HepG2 (cell line): Measurements from ENCODE around the gene ID3. TPM values are rescaled to one million over a fixed set of nuclear protein-coding genes. Genes with fewer than 3 reads are reported as not detected.
A peak's percentile ranks its signal among the peaks of the same experiment; 100 is the strongest.

Source experiments
- AGO1 ChIP-seq: fragments of 200-400 bp; formaldehyde crosslinking; IDR thresholded peaks from 2 replicates; pipeline ENCODE4 v1.6.1; 2017; ENCODE audit warnings: mild to moderate bottlenecking, low read depth, low read length, moderate library complexity; ENCODE audit not compliant: poor library complexity, severe bottlenecking
- ARID2 ChIP-seq: sonication (generic); formaldehyde crosslinking; IDR thresholded peaks from 2 replicates; pipeline ENCODE4 v1.8.1; 2022; ENCODE audit warnings: mild to moderate bottlenecking, missing genetic modification reagents, borderline replicate concordance
- ARNT ChIP-seq: fragments of 450-650 bp; IDR thresholded peaks from 2 replicates; pipeline ENCODE4 v1.6.1; 2017
- FLYWCH1 ChIP-seq: sonication (generic); formaldehyde crosslinking; IDR thresholded peaks from 2 replicates; pipeline ENCODE4 v1.8.1; 2023; ENCODE audit warnings: mild to moderate bottlenecking, missing genetic modification reagents
- HNF4A ChIP-seq: sonication (generic); formaldehyde crosslinking; IDR thresholded peaks from 2 replicates; pipeline ENCODE4 v1.4.0; 2020; ENCODE audit warnings: missing genetic modification reagents
- HNRNPL ChIP-seq: fragments of 200-400 bp; formaldehyde crosslinking; IDR thresholded peaks from 2 replicates; pipeline ENCODE4 v1.6.1; 2017; ENCODE audit warnings: mild to moderate bottlenecking, low read depth, low read length
- KDM4B ChIP-seq: sonication (generic); formaldehyde crosslinking; IDR thresholded peaks from 2 replicates; pipeline ENCODE4 v1.4.0; 2020; ENCODE audit warnings: missing genetic modification reagents
- PCBP1 ChIP-seq: fragments of 200-400 bp; formaldehyde crosslinking; IDR thresholded peaks from 2 replicates; pipeline ENCODE4 v1.6.1; 2017; ENCODE audit warnings: mild to moderate bottlenecking, low read depth, low read length, borderline replicate concordance
- RXRA ChIP-seq: sonication (generic); formaldehyde crosslinking; IDR thresholded peaks from 2 replicates; pipeline ENCODE4 v1.5.1; 2020; ENCODE audit warnings: missing genetic modification reagents
- SAP130 ChIP-seq: IDR thresholded peaks from 2 replicates; pipeline ENCODE4 v1.6.1; 2016; ENCODE audit warnings: low read depth
- SCMH1 ChIP-seq: sonication (generic); formaldehyde crosslinking; IDR thresholded peaks from 2 replicates; pipeline ENCODE4 v1.9.0; 2021; ENCODE audit warnings: missing genetic modification reagents, mild to moderate bottlenecking, borderline replicate concordance
- SP1 ChIP-seq, 2 experiments: fragments of 450-650 bp in 1 of 2; sonication (generic) in 1 of 2; formaldehyde crosslinking in 1 of 2; IDR thresholded peaks; 2 replicates each; pipeline versions ENCODE4 v1.4.0 to v1.6.1; 2016 to 2020; ENCODE audit warnings: missing genetic modification reagents in 1 of 2
- SRF ChIP-seq: IDR thresholded peaks from 2 replicates; pipeline ENCODE4 v1.6.1; 2011; ENCODE audit warnings: mild to moderate bottlenecking, low read depth, low read length, moderate library complexity
- TOE1 ChIP-seq: sonication (generic); formaldehyde crosslinking; IDR thresholded peaks from 2 replicates; pipeline ENCODE4 v1.4.0; 2020; ENCODE audit warnings: mild to moderate bottlenecking, missing genetic modification reagents
- ZNF101 ChIP-seq: sonication (generic); formaldehyde crosslinking; IDR thresholded peaks from 2 replicates; pipeline ENCODE4 v1.4.0; 2020; ENCODE audit warnings: mild to moderate bottlenecking, low read depth, missing genetic modification reagents, borderline replicate concordance
- ZNF180 ChIP-seq: sonication (generic); formaldehyde crosslinking; IDR thresholded peaks from 2 replicates; pipeline ENCODE4 v1.4.0; 2020; ENCODE audit warnings: low read depth, missing genetic modification reagents, borderline replicate concordance
- ZNF20 ChIP-seq: sonication (generic); formaldehyde crosslinking; IDR thresholded peaks from 2 replicates; pipeline ENCODE4 v1.4.0; 2020; ENCODE audit warnings: mild to moderate bottlenecking, moderate library complexity, missing genetic modification reagents
- ZNF572 ChIP-seq: sonication (generic); formaldehyde crosslinking; IDR thresholded peaks from 2 replicates; pipeline ENCODE4 v1.5.1; 2020; ENCODE audit warnings: mild to moderate bottlenecking, missing genetic modification reagents
- ZNF7 ChIP-seq: IDR thresholded peaks from 2 replicates; pipeline ENCODE4 v1.6.1; 2016; ENCODE audit warnings: missing biosample characterization, missing genetic modification reagents
- polyA plus RNA-seq, 8 experiments: library from polyadenylated mRNA; depleted of rRNA in 3 of 8; stranded (reverse) in 7 of 8; unstranded in 1 of 8; fragments of >200 nt; fragmentation: Illumina TruSeq in 4 of 8; extraction: Trizol in 4 of 8; gene quantifications; 2 replicates each; pipeline versions ENCODE4 v1.2.1 to v1.2.3, GENCODE V29; 2011 to 2016; ENCODE audit warnings: low read depth in 4 of 8, missing spikeins in 1 of 8, mixed read lengths in 1 of 8; ENCODE audit not compliant: insufficient read depth in 1 of 8
- total RNA-seq, 5 experiments: library from RNA; depleted of rRNA; stranded (reverse); fragments of >200 nt; fragmentation: Illumina TruSeq; extraction: Trizol; gene quantifications; 2 replicates each; pipeline ENCODE4 v1.2.3, GENCODE V29; 2016; ENCODE audit warnings: low read depth in 1 of 5
- TF ChIP-seq, protein P1 (sequence below): sonication (generic); formaldehyde crosslinking; IDR thresholded peaks from 2 replicates; pipeline ENCODE4 v1.4.0; 2020; ENCODE audit warnings: missing genetic modification reagents
- TF ChIP-seq, protein P2 (sequence below): sonication (generic); formaldehyde crosslinking; IDR thresholded peaks from 2 replicates; pipeline ENCODE4 v1.5.1; 2020; ENCODE audit warnings: mild to moderate bottlenecking, missing genetic modification reagents, borderline replicate concordance
- TF ChIP-seq, protein P3 (sequence below): sonication (generic); formaldehyde crosslinking; IDR thresholded peaks from 2 replicates; pipeline ENCODE4 v1.4.0; 2020; ENCODE audit warnings: missing genetic modification reagents, borderline replicate concordance

ID3 gene
- total and polyA plus RNA-seq, 2 of the 13 experiments (the other 11 are each of a cell fraction or from before 2014, with no cell fraction given) = 64.8 to 115 TPM

DNA sequence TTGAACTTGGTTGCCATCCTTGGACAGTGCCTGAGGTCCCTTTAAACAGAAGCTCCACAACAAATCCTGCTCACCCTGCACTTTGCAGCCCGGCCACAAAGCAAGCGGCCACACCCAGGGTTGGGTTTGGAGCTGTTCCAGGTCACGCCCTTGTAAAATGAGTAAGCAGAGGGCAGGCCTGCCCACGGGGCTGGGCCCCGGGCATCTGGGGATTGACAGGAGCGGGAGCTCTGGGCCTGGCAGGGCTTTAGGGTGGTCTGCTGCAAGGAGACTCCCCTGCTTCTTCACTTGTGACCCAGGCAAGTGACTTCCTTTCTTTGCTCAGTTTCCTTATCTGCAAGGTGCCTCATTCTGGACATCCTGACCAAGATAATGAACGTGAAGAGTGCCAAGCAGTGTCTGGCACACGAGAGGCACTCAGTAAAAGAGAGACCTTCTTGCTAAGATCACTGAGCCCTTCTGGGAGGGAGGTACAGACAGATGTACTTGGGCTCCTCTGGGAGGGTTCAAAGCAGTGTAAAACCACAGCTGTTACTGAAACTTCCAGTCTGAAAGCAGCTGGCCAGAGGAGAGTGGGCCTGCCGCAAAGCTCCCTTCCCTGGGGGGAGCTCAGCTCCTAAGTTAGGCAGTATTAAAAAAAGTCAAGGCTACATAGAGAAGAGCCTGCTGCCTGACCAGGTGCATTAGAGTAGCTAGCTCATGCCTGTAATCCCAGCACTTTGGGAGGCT lies 30.9 kb downstream of the ID3 start (continued):
- TF ChIP-seq HNF4A (CRISPR knock-in tag) = no peak
- no peak for TF ChIP-seq ZNF101 (CRISPR knock-in tag)
- no peak for TF ChIP-seq FLYWCH1 (CRISPR knock-in tag)
- TF ChIP-seq SP1 (IDR thresholded peaks at IDR 0.05) = no peak
- TF ChIP-seq SP1 (CRISPR knock-in tag; IDR thresholded peaks at IDR 0.05) = peak; percentile 20; the same call in 1 of the 2 replicates
- TF ChIP-seq SAP130 (CRISPR knock-in tag) = peak; percentile 43
- no peak for TF ChIP-seq ZNF20 (CRISPR knock-in tag)
- no peak for TF ChIP-seq ZNF7 (CRISPR knock-in tag)
- TF ChIP-seq, protein P1, sequence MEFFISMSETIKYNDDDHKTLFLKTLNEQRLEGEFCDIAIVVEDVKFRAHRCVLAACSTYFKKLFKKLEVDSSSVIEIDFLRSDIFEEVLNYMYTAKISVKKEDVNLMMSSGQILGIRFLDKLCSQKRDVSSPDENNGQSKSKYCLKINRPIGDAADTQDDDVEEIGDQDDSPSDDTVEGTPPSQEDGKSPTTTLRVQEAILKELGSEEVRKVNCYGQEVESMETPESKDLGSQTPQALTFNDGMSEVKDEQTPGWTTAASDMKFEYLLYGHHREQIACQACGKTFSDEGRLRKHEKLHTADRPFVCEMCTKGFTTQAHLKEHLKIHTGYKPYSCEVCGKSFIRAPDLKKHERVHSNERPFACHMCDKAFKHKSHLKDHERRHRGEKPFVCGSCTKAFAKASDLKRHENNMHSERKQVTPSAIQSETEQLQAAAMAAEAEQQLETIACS (CRISPR knock-in tag) = no peak
- no peak for TF ChIP-seq AGO1
- TF ChIP-seq RXRA (CRISPR knock-in tag) = no peak
- TF ChIP-seq PCBP1 = no peak
- TF ChIP-seq ZNF180 = no peak
- TF ChIP-seq SCMH1 (CRISPR knock-in tag) = no peak
- TF ChIP-seq ZNF572 (CRISPR knock-in tag) = no peak
- TF ChIP-seq, protein P2, sequence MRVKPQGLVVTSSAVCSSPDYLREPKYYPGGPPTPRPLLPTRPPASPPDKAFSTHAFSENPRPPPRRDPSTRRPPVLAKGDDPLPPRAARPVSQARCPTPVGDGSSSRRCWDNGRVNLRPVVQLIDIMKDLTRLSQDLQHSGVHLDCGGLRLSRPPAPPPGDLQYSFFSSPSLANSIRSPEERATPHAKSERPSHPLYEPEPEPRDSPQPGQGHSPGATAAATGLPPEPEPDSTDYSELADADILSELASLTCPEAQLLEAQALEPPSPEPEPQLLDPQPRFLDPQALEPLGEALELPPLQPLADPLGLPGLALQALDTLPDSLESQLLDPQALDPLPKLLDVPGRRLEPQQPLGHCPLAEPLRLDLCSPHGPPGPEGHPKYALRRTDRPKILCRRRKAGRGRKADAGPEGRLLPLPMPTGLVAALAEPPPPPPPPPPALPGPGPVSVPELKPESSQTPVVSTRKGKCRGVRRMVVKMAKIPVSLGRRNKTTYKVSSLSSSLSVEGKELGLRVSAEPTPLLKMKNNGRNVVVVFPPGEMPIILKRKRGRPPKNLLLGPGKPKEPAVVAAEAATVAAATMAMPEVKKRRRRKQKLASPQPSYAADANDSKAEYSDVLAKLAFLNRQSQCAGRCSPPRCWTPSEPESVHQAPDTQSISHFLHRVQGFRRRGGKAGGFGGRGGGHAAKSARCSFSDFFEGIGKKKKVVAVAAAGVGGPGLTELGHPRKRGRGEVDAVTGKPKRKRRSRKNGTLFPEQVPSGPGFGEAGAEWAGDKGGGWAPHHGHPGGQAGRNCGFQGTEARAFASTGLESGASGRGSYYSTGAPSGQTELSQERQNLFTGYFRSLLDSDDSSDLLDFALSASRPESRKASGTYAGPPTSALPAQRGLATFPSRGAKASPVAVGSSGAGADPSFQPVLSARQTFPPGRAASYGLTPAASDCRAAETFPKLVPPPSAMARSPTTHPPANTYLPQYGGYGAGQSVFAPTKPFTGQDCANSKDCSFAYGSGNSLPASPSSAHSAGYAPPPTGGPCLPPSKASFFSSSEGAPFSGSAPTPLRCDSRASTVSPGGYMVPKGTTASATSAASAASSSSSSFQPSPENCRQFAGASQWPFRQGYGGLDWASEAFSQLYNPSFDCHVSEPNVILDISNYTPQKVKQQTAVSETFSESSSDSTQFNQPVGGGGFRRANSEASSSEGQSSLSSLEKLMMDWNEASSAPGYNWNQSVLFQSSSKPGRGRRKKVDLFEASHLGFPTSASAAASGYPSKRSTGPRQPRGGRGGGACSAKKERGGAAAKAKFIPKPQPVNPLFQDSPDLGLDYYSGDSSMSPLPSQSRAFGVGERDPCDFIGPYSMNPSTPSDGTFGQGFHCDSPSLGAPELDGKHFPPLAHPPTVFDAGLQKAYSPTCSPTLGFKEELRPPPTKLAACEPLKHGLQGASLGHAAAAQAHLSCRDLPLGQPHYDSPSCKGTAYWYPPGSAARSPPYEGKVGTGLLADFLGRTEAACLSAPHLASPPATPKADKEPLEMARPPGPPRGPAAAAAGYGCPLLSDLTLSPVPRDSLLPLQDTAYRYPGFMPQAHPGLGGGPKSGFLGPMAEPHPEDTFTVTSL (CRISPR knock-in tag) = no peak
- TF ChIP-seq KDM4B (CRISPR knock-in tag) = no peak
- TF ChIP-seq TOE1 (CRISPR knock-in tag) = no peak
- TF ChIP-seq, protein P3, sequence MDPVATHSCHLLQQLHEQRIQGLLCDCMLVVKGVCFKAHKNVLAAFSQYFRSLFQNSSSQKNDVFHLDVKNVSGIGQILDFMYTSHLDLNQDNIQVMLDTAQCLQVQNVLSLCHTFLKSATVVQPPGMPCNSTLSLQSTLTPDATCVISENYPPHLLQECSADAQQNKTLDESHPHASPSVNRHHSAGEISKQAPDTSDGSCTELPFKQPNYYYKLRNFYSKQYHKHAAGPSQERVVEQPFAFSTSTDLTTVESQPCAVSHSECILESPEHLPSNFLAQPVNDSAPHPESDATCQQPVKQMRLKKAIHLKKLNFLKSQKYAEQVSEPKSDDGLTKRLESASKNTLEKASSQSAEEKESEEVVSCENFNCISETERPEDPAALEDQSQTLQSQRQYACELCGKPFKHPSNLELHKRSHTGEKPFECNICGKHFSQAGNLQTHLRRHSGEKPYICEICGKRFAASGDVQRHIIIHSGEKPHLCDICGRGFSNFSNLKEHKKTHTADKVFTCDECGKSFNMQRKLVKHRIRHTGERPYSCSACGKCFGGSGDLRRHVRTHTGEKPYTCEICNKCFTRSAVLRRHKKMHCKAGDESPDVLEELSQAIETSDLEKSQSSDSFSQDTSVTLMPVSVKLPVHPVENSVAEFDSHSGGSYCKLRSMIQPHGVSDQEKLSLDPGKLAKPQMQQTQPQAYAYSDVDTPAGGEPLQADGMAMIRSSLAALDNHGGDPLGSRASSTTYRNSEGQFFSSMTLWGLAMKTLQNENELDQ = no peak
- TF ChIP-seq SRF = no peak
- no peak for TF ChIP-seq ARNT
- TF ChIP-seq HNRNPL = peak; percentile 80
- TF ChIP-seq ARID2 = no peak
